Measurements from ENCODE around the gene CST8.

The CST8 gene

DNA sequence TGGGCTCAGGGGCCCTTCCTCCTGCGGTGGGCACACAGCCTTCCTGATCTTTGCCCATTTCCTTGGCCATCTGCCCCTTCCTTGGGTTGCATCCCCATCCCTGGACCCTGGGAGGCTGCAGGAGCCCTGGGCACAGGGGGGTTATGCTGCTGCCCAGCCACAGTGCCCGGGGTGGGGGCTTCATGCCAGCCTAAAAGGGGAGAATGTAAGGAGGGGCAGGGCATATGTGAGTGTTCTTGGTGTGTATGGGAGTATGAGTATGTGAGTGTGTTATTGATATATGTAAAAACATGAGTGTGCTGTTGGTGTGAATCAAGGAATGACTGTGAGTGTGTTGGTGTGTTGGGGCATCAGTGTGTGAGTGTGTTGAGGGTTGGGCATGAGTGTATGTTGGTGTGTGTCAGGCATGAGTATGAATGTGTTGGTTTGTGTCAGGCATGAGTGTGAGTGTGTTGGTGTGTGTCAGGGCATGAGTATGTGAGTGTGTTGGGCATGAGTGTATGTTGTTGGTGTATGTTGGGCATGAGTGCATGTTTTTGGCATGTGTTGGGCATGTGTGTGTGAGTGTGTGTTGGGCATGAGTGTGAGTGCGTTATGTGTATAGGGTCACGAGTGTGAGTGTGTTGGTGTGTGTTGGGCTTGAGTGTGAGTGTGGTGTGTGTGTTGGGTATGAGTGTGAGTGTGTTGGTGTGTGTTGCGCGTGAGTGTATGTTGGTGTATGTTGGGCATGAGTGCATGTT is 14.7 kb upstream of the CST8 start:
- no peak for DNase-seq

DNA sequence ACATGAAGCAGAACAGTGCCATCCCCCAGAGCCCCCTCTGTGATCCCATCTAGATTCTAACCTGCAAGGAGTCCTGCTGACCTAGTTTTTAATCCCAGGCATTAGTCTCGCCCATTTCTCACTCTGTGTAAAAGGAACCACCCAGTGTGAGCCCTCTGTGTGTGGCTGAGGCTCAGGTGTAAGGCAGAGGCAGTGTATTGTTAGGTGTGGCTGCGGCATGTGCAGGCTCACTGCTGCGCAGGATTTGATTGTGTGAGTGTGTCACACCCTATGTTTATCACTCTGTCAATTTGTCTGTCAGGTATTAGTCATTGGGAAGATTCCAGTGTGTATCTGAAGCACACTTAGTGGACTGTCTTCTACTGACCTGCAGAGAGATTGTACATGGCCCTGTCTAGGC is 13.7 kb upstream of the CST8 start:
- DNase-seq = no peak

DNA sequence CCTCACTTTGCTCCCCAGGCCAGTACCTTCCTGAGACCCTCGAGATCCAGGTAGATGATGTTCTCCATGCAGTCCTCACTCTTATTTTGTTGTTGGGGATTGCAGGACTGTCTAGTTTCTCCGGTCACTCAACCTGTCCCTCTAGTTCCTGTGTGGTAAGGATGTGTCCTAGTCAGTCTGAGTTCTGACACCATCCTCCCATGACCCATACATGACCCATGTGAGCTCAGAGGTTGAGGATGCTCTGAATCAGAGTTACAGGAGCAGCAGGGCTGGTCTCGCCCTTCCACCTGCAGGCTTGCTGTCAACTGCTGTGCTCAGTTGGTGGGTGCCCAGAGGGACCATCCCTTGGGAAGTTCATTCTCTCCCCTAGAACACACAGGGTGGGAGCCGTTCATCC is 11.9 kb upstream of the CST8 start:
- DNase-seq = no peak

DNA sequence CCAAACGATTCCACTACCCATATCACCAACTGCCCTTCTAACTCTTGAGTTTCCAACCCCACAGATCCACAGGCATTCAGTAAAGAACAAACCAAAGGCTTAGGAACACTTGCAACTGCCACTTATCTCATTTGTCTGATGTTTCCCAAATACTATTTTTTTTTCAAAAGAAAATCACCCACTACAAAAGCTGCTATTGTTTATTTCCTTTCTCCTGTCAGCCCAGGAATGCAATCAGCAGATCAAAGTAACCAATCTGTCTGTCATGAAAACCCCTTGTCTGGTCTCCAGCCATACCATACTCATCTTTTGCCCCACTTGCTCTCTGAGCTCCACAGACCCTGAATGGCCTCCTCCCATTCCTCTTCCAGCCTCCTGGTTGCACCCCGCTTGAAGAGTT is 8.8 kb upstream of the CST8 start:
- DNase-seq = no peak

DNA sequence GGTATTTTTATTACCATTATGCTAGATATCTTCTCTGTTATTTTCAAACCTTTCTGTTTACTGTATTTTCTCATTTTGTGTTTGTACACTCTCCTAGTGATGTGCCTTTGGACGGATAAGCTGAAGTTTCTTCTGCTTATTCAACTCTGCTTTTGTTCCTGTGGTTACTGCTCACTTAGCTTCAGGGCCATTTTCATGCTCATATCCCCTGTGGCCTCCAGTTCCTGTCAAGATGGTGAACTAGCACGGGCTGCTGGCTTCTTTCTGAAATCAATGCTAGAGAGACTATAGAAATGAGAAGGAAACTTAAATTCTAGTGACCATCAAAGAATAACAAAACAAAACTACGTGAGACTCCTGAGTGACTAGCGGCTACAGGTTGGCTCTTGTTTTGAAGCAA is 6.8 kb upstream of the CST8 start:
- DNase-seq = no peak

DNA sequence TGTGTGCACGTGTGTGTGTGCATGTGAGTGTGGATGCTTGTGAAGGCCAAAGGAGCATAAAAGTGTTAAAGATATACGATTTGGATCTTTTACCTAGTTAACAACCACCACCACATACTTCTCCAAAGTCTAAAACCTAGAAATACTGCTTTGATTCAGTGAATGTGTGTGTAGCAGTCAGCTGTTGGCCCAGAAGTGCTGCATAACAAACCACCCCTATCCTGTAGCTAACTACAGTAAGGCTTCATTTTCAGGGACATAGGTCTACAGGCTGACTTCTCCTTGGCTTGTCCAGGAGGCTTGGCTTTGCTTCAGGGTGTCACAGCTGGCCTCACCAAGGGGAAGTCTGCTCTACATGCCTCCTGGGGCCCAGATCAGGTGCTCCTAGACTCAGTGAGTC is 2.4 kb upstream of the CST8 start:
- no peak for DNase-seq

DNA sequence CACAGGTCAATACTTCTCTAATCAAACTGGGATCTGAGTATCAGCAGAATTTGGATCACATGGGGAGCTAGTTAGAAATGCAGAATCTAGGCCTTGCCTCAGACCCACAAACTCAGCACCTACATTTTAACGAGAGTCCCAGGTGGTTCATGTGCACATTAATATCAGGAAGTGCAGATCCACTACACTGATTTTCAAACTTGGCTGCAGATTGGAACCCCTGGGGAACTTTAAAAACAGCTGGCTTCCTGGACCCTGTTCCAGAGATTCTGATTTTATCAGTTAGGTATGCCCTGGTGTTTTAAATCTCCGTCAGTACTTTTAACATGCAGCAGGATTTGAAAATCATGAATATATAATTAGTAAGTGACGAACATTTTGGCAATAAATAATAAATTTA is 1.9 kb upstream of the CST8 start:
- DNase-seq = no peak

DNA sequence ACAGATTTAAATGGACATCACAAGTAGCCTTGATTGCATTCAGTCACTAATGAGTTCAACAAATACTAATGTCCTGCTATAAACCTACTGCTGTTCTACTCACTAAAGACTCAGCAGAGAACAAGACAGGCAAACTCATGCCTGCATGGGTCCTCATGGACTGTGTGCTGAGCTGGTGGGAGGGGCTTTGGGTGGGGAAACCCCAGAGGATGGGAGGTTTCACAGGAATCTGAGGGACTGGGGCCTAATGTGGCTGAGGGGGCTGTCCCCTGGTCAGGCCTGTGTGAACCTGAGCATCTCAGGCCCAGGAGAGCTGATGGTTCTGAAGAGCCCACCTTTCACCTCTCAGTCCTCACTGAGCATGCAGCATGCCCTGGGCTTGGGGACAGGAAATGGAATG is 1.4 kb downstream of the CST8 start:
- DNase-seq = no peak

DNA sequence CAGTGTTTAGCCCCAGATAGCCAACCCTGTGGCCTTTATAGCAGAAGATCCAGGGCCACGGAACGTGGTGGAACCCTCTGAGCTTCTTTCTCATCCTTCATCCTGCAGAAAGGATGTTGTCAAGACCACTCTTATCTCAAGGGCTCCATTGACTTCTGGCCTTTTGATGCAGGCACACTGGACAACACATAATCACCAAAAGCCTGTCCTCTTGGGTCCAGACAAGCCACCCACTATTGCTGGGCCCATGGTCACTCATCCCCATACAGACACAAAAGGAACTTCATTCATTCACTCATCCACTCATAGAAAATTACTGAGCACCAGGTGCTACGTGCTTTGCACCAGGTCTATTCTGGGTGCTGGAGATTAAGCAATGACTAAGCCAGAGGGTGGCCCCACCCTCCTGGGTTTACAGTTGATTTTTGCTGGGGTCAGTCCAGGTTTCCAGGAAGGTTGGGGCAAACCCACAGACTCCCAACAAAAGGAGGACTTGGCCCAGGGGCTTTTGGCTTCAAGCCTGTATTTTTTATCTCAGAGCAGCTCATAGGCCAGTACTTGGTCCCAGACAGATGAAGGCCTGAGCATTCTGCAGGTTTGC is 2.4 kb downstream of the CST8 start:
- no peak for DNase-seq

DNA sequence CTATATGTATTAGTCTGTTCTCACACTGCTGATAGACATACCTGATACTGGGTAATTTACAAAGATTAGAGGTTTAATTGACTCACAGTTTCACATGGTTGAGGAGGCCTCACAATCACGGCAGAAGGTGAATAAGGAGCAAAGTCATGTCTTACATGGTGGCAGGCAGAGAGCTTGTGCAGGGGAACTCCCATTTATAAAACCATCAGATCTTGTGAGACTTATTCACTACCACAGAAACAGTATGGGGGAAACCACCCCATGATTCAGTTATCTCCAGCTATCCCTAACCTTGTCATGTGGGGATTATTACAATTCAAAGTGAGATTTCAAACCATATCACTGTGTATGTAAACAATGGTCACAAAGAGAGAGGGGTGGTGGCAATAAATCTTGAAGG is 6.6 kb downstream of the CST8 start:
- DNase-seq = no peak

DNA sequence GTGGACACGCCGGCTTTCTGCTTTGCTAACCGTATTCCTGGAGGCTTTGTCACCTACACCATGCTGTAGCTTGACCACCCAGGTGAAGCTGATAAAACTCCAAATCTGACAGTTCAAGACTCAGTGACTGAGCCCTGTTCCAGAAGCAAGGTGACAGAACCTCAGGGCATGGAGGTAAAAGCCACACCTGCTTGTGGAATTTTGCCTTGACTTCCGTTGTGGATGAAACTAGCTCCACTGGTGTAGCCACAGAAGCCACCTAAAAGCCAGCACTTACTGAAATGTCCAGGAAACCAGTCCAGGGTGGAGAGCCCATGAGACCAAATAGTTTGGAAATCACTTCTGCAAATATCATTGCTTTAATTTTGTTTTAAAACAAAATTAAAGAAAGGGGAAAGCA is 11.0 kb downstream of the CST8 start:
- no peak for DNase-seq

DNA sequence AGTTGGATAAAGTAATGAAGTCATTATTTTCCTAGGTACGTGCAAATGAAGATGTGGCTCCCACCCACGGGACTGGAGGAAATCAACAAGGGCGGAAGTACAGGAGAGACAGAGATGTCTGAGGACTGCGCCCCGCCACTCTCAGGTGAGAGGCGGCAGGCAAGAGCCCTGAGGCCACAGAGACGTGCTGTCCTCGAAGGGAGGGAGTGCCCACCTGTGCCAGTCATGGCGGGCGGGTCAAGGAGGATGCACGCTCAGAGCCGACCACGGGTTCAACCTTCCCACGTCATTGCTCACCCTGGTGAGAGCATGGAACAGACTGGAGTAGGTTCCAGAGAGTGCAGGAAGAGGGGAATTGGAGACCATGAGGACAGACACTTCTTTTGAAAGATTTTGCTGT is 12.7 kb downstream of the CST8 start:
- DNase-seq = no peak

DNA sequence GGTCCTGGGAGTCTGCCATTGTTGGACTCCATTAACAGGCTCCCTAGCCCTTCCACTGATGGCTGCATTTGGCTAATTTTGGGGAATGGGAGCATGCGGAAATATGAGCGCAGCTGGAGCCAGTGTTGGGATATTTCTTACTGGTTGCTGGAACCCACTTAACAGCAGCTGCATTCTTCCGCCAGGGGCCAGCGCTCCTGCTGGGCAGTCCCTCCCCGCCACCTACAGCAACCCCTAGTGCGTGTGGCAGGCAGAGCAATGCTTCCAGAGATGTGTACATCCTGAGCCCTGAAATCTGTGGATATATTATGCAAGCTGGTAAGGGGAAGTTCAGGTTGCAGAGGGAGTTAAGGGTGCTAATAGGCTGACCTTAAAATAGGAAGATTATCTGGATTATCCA is 16.4 kb downstream of the CST8 start:
- DNase-seq = no peak

DNA sequence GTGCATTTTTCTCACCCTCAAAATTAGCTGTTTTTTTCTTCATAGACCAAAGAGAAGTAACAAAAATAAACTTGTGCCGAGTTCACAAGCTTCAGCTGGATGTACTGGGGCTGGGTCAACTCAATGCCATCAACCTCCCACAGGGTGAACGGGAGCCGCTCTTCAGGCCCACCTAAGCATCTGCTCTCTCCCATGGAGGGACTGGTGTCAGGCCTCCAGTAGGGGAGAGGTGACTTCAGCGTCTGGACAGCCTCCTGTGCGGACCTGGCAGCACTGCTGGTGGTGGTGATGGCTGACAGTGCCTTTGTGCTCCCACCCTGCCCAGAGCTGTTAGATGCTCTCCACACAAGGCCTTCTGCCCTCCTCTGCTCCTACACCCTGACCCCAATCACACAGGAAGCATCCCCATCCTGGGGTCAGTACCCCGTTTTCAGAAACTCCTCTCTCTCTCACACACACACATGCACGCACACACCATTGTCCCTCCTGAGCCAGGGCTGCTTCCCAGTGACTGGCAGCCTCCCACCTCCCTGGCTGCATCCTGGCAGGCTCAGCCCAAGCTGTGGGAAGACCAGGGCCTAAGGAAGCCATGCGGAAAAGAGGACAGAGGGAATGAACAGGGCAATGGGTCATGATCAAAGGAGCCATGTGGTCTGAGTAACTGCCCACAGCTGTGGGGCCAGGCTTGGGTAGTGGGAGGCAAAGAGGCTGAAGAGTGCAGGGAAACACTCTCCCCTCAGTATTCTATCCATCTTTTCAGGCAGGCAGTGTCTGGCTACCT is 17.7 kb downstream of the CST8 start:
- DNase-seq = no peak

DNA sequence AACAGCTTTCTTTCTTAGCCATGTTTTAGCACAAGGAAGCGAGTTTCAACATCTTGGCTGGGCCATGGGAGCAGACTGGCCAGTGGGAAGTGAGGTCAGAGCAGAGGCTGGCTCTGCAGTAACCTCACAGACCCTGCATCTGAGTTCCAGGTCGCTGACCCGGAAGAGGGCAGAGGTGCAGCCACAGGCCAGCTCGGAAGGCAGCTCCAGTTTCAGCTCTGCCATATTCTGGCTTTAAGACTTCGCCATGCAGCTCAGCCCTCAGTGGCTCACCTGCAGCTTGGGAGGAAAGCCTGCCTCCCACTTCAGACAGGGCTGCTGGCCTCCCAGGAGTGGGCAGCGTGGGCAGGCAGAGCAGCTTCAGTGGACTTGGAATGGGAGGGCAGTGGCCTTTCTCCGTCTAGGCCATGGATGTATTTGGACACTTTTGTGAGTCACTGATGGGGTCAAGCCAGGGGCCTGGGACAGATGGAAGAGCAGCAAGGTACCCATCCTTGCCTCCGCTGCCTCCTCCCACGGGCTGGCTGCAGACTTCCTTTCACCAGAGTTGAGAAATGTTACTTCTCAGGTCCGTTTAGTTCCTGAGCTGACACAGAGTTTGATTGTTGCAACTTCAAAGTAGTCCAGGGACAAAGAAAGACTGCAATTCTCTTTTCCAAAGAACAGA is 18.5 kb downstream of the CST8 start:
- no peak for DNase-seq

DNA sequence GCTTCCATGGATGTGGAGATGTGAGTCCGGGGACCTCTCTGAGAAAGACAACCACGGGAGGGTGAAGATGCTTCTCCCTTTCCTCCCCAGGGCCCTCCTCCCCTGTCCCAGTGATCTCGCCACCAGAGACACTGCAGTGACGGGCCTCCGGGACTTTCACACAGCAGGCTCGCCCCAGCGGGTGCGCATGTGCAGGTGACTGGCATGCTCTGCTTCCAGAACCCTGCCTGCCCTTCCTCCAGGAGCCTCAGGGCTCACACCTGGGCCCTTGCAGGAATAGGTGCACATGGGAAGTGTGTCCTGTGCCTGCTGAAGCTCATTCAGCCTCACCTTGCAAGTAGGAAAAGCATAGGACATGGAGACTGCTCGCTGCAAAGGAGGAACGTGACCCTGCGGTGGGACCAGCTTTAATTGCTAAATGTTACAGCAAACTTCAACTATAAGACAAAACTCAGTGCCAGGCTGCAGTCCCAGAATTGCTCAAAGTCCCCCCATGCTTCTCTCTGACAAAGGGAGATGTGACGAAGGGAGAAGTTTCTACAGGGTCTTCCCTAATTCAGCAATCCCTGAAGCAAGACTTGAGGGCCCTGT is 19.2 kb downstream of the CST8 start:
- no peak for DNase-seq

DNA sequence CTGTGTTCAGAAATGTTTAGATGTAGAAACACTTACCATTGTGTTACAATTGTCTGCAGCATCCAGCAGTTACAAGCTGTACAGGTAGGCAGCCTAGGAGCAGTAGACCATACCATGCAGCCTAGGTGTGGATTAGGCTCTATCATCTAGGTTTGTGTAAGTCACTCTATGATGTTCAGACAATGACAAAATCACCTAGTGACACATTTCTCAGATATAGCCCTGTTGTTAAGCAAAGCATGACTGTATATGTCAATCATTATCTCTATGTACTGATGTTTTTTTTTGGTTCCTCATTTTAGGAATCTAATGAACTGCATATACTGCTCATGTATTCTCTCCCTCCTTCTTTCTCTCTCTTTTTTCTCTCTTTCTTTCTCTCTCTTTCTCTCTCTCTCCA is 22.2 kb downstream of the CST8 start:
- DNase-seq = no peak

DNA sequence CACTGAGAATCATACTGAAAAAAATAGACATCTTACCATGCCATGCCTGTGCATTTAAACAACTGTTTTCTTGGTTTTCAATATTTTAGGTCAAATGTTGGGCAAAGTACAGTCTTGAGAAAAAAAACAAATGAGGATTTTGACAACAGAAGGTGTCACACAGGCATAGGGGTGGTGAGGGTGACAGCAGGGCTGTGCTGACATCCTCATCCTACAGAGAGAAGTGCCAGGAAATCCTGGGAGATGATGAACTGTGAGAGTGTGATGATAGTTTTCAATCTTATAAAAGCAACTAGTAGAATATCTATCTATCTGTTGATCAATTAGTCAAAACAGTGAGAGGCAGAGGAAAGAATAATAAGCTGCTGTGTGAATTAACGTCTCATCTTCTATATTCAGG is 23.9 kb downstream of the CST8 start:
- no peak for DNase-seq

DNA sequence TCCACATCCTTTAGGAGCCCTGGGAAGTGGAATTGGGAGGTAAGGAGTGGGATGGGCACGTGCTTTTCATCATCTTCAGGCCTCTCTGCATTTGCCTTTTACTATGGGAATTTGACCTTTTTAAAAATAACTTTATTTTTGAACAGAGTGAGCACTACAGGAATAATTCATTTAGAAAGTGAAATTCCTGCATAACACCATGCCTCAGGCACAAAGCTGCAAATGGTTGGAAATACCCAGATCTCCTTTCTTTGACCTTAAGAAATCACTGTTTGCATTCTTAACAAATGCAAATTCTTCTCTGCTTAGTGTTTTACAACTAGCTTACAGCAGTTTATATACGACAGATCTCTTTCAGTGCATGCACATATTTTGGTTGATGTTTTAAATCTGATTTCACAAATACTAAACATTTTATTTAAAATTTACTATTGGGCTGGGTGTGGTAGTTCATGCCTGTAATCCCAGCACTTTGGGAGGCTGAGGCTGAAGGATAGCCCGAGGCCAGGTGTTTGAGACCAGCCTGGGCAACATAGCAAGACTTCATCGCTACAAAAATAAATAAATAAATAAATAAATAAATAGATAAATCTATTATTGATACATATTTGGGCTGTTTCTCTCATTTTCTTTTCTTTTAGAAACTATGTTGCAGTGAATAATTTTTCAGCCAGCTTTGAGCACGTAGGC is 24.5 kb downstream of the CST8 start:
- DNase-seq = no peak

DNA sequence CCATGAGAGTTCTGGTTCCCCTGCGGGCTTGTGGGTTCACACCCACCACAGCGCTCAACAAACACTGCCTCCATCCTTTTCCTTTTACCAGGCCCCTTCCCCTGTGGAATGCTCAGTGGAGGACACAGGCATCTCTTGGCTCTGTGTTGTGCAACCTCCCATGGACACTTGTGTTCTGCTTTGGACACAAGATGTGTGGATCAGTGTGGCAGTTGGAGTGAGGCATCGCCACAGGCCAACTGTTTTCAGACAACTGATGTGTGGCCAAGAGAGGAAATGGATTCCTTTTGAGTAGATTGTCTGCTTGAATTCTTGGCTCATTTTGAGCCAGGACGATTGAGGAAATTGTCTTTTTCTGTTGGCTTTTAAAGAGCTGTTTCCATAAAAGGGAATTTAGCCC is 26.8 kb downstream of the CST8 start:
- DNase-seq = no peak

DNA sequence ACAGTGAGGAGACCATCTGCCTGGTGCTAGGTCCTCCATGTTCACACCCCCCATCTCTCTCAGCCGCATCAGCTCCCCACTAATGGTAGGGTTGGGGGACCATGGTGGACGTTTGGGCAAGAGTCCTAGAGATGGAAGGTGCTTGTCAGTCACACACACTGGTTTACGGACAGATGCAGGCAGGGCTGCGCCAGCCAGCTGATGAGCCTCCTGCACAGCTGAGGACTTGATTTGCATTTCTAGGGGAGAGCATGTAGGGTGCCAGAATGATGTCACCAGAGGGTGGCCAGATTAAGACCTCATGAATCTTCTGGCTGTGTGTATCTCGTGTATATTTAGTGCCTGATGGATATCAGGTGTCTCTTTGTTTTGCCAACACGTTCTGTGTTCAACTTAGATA is 28.6 kb downstream of the CST8 start:
- DNase-seq = no peak

DNA sequence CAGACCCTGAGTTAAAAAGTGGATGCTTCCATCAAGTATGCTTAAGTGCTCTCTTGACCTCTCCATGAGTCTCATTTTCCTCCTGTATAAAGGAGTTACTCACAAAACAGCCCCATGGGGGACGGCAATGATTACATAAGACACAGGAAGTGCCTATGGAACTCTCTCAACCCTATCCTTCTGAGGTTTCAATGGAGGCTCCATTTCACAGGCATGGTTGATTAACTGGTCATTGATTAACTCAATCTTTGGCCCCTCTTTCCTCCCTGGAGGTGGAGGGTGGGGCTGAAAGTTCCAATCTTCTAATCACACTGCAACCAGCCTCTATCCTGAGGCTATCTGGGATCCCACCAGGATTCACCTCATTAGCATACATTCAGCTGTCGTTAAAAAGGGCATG is 29.3 kb downstream of the CST8 start:
- no peak for DNase-seq

DNA sequence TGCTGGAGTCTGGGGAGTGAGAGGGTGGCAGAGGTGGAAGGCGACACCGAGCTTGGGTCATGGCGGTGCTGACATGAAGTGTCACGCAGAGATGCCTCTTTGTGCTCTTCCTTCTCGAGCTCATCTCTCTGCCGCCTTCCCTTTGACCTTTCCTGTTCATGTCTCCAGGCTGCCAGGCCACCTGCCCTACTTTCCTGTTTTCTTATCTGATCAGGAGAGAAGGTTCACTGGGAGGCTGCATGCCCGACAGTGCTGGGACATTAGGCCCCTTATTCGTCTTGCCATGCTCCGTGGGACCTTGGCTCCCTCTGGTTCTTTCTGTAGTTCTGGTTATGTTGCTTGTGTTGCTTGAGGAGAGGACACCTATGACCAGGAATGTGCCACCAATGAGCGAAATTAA is 33.2 kb downstream of the CST8 start:
- DNase-seq = no peak
